Cardiac muscle cell (in vitro differentiated cells and primary cell): Measurements from ENCODE around the gene CIB2. TPM values are rescaled to one million over a fixed set of nuclear protein-coding genes. Genes with fewer than 3 reads are reported as not detected.

Source experiments
- DNase-seq, 2 donors: peaks; one replicate each; pipeline versions ENCODE4 v3.0.0 to v3.0.0-alpha.2; 2010 to 2017; ENCODE audit warnings: low read depth in 1 of 2, low spot score in 1 of 2
- H3K27ac ChIP-seq: fragments of 200-600 bp; sonication (generic); 2 replicates; pipeline ENCODE4 v1.5.1; 2016
- H3K27me3 ChIP-seq: fragments of 200-600 bp; sonication (generic); 2 replicates; pipeline ENCODE4 v1.6.0; 2016; ENCODE audit warnings: control low read depth
- H3K36me3 ChIP-seq: fragments of 200-600 bp; sonication (generic); 2 replicates; pipeline ENCODE4 v1.5.1; 2016; ENCODE audit warnings: control low read depth
- H3K4me1 ChIP-seq: fragments of 200-600 bp; sonication (generic); 2 replicates; pipeline ENCODE4 v1.8.1; 2017; ENCODE audit warnings: low read depth, mild to moderate bottlenecking, mixed run types
- H3K4me3 ChIP-seq: fragments of 200-600 bp; sonication (generic); 2 replicates; pipeline ENCODE4 v1.5.1; 2016; ENCODE audit warnings: mild to moderate bottlenecking
- H3K9me3 ChIP-seq: fragments of 200-600 bp; sonication (generic); 2 replicates; pipeline ENCODE4 v1.5.1; 2017; ENCODE audit warnings: low read depth, mild to moderate bottlenecking, control low read depth
- CTCF ChIP-seq: IDR thresholded peaks from 2 replicates; pipeline ENCODE4 v1.5.1; 2012; ENCODE audit warnings: low read depth, mild to moderate bottlenecking, low read length
- polyA plus RNA-seq: library from polyadenylated mRNA; unstranded; fragments of >200 nt; fragmentation: Nextera tagmentation; extraction: Ambion mirVana; gene quantifications from 2 replicates; pipeline ENCODE4 v1.2.1, GENCODE V29; 2016
- total RNA-seq: library from RNA; depleted of rRNA; stranded (reverse); fragments of >200 nt; gene quantifications from 2 replicates; pipeline ENCODE4 v1.2.3, GENCODE V29; 2016

The CIB2 gene
- total and polyA plus RNA-seq, 2 experiments from 2014 or later: 59.9 to 63.4 TPM

GRCh38 chr15:78093242-78094020 is 37.8 kb downstream of the CIB2 start:
- H3K9me3 ChIP-seq: no peaks in the 10 kb centered on the region

GRCh38 chr15:78092261-78093041 is 38.8 kb downstream of the CIB2 start, which contains the start of gene SH2D7:
Gene SH2D7, plus strand, starts transcription at chr15:78092561. Its CDS starts 24 bp downstream, at chr15:78092585.
- H3K4me1 ChIP-seq: no peaks in the 10 kb centered on the region
- no peak within 1 kb of the TSS for H3K27ac ChIP-seq
- H3K9me3 ChIP-seq: no peaks in the 10 kb centered on the region
- no peak for TF ChIP-seq CTCF
- peak in 1 of 2 donors; percentile 17 for DNase-seq
- H3K4me3 ChIP-seq: no peak within 1 kb of the TSS
- no peaks in the 10 kb centered on the region for H3K27me3 ChIP-seq
- H3K36me3 ChIP-seq: no peaks in the 10 kb centered on the region

More at GRCh38 chr15:78093242-78094020, 37.8 kb downstream of the CIB2 start:
- TF ChIP-seq CTCF: no peak
- Histone ChIP-seq H3K36me3 (no peaks in the 10 kb centered on the region), H3K27me3 (no peaks in the 10 kb centered on the region), H3K27ac (no peak overlapping the region), H3K4me3 (no peak overlapping the region), H3K4me1 (no peaks in the 10 kb centered on the region)
- DNase-seq: peak in 1 of 2 donors; percentile 93

- DNase-seq: no peak
- no peaks in the 10 kb centered on the region for H3K9me3 ChIP-seq
- no peaks in the 10 kb centered on the region for H3K36me3 ChIP-seq
- no peaks in the 10 kb centered on the region for H3K27me3 ChIP-seq
- H3K4me1 ChIP-seq: no peaks in the 10 kb centered on the region
- no peak overlapping the region for H3K4me3 ChIP-seq
- no peak overlapping the region for H3K27ac ChIP-seq
- no peak for TF ChIP-seq CTCF
These were observed 40.7 kb downstream of the CIB2 start for GRCh38 chr15:78090422-78091063.

GRCh38 chr15:78088773-78089080 is 42.5 kb downstream of the CIB2 start:
- no peaks in the 10 kb centered on the region for H3K36me3 ChIP-seq
- no peaks in the 10 kb centered on the region for H3K27me3 ChIP-seq
- no peaks in the 10 kb centered on the region for H3K4me1 ChIP-seq
- no peaks in the 10 kb centered on the region for H3K9me3 ChIP-seq
- no peak for TF ChIP-seq CTCF
- no peak for DNase-seq
- no peak overlapping the region for H3K27ac ChIP-seq
- no peak overlapping the region for H3K4me3 ChIP-seq

GRCh38 chr15:78087951-78088772 is 43.1 kb downstream of the CIB2 start:
- no peak for TF ChIP-seq CTCF
- Histone ChIP-seq H3K4me1 (no peaks in the 10 kb centered on the region), H3K9me3 (no peaks in the 10 kb centered on the region), H3K27ac (no peak overlapping the region), H3K27me3 (no peaks in the 10 kb centered on the region), H3K4me3 (no peak overlapping the region), H3K36me3 (no peaks in the 10 kb centered on the region)
- DNase-seq: no peak
